ENCODE results near the gene FOXE3. TPM values are rescaled to one million over a fixed set of nuclear protein-coding genes. Genes with fewer than 3 reads are reported as not detected.

The FOXE3 gene
- total RNA-seq, 1 donor from 2014 or later: not detected

- peaks cover 25% of the 10 kb centered on the region for H3K27me3 Mint-ChIP-seq (ENCODE audit: low read depth)
- intact Hi-C loops (cut with micrococcal nuclease): loop anchor here (1.0 to 10.0 kb wide), 3 partner anchors 45 to 294 kb away; no protein-coding TSS in a partner anchor
- H3K9me3 Mint-ChIP-seq: no peaks in the 10 kb centered on the region
- no peak overlapping the region for H3K27ac Mint-ChIP-seq
- peaks cover 34% of the 10 kb centered on the region for H3K4me1 Mint-ChIP-seq (ENCODE audit: low read depth)
- peak; percentile 43 for DNase-seq (ENCODE audit: low spot score)
- no peak overlapping the region for H3K4me3 Mint-ChIP-seq (ENCODE audit: low read depth)
- peaks cover 40% of the 10 kb centered on the region for H3K36me3 Mint-ChIP-seq (ENCODE audit: low read depth)
Observed at GRCh38 chr1:47432071-47433036, 16.3 kb downstream of the FOXE3 start.

GRCh38 chr1:47433037-47433421, 16.9 kb downstream of the FOXE3 start:
- Mint-ChIP-seq H3K9me3 (no peaks in the 10 kb centered on the region), H3K27ac (no peak overlapping the region)

GRCh38 chr1:47433477-47434050, 17.5 kb downstream of the FOXE3 start:
- Mint-ChIP-seq H3K9me3 (no peaks in the 10 kb centered on the region), H3K27me3 (ENCODE audit: low read depth) (peaks cover 27% of the 10 kb centered on the region), H3K36me3 (ENCODE audit: low read depth) (peaks cover 40% of the 10 kb centered on the region), H3K4me1 (ENCODE audit: low read depth) (peaks cover 34% of the 10 kb centered on the region), H3K4me3 (ENCODE audit: low read depth) (no peak overlapping the region), H3K27ac (no peak overlapping the region)
- intact Hi-C loops (cut with micrococcal nuclease): loop anchor here (5.0 to 10.0 kb wide), 2 partner anchors 46 to 259 kb away; no protein-coding TSS in a partner anchor
- no peak for DNase-seq (ENCODE audit: low spot score)

More at GRCh38 chr1:47433037-47433421, 16.9 kb downstream of the FOXE3 start:
- intact Hi-C loops (cut with micrococcal nuclease): loop anchor here (5.0 to 10.0 kb wide), 2 partner anchors 46 to 258 kb away; no protein-coding TSS in a partner anchor
- Mint-ChIP-seq H3K4me1 (ENCODE audit: low read depth) (peaks cover 34% of the 10 kb centered on the region), H3K4me3 (ENCODE audit: low read depth) (no peak overlapping the region), H3K27me3 (ENCODE audit: low read depth) (peaks cover 25% of the 10 kb centered on the region), H3K36me3 (ENCODE audit: low read depth) (peaks cover 40% of the 10 kb centered on the region)
- DNase-seq (ENCODE audit: low spot score): no peak

- peaks cover 28% of the 10 kb centered on the region for H3K27me3 Mint-ChIP-seq (ENCODE audit: low read depth)
- DNase-seq (ENCODE audit: low spot score): no peak
- no peak overlapping the region for H3K4me3 Mint-ChIP-seq (ENCODE audit: low read depth)
- intact Hi-C loops (cut with micrococcal nuclease): loop anchor here (5.0 to 10.0 kb wide), 2 partner anchors 47 to 259 kb away; no protein-coding TSS in a partner anchor
- no peak overlapping the region for H3K27ac Mint-ChIP-seq
- H3K9me3 Mint-ChIP-seq: no peaks in the 10 kb centered on the region
- H3K4me1 Mint-ChIP-seq (ENCODE audit: low read depth): peaks cover 34% of the 10 kb centered on the region
- peaks cover 40% of the 10 kb centered on the region for H3K36me3 Mint-ChIP-seq (ENCODE audit: low read depth)
Observed at GRCh38 chr1:47434051-47434842, 18.2 kb downstream of the FOXE3 start.

- H3K9me3 Mint-ChIP-seq: no peaks in the 10 kb centered on the region
- H3K27me3 Mint-ChIP-seq (ENCODE audit: low read depth): peaks cover 28% of the 10 kb centered on the region
- H3K36me3 Mint-ChIP-seq (ENCODE audit: low read depth): peaks cover 40% of the 10 kb centered on the region
- no peak for DNase-seq (ENCODE audit: low spot score)
- H3K4me3 Mint-ChIP-seq (ENCODE audit: low read depth): peak overlapping the region; percentile 90
- peaks cover 34% of the 10 kb centered on the region for H3K4me1 Mint-ChIP-seq (ENCODE audit: low read depth)
- intact Hi-C loops (cut with micrococcal nuclease): loop anchor here (2.0 to 10.0 kb wide), 6 partner anchors 19 to 948 kb away; partner anchors contain the start of genes DMBX1 and FOXE3
- H3K27ac Mint-ChIP-seq: no peak overlapping the region
Observed at GRCh38 chr1:47435506-47436303, 19.6 kb downstream of the FOXE3 start.

GRCh38 chr1:47436304-47436978, 20.4 kb downstream of the FOXE3 start:
- Mint-ChIP-seq H3K27me3 (ENCODE audit: low read depth) (peaks cover 28% of the 10 kb centered on the region), H3K27ac (peak overlapping the region; percentile 84), H3K36me3 (ENCODE audit: low read depth) (peaks cover 35% of the 10 kb centered on the region), H3K4me1 (ENCODE audit: low read depth) (peaks cover 30% of the 10 kb centered on the region), H3K4me3 (ENCODE audit: low read depth) (peak overlapping the region; percentile 90), H3K9me3 (no peaks in the 10 kb centered on the region)
- intact Hi-C loops (cut with micrococcal nuclease): loop anchor here (2.0 to 10.0 kb wide), 6 partner anchors 20 to 949 kb away; partner anchors contain the start of genes DMBX1 and FOXE3
- DNase-seq (ENCODE audit: low spot score): peak; percentile 74

- Mint-ChIP-seq H3K4me1 (ENCODE audit: low read depth) (peaks cover 30% of the 10 kb centered on the region), H3K9me3 (no peaks in the 10 kb centered on the region), H3K27ac (peak overlapping the region; percentile 84), H3K4me3 (ENCODE audit: low read depth) (peak overlapping the region; percentile 90), H3K36me3 (ENCODE audit: low read depth) (peaks cover 35% of the 10 kb centered on the region), H3K27me3 (ENCODE audit: low read depth) (peaks cover 28% of the 10 kb centered on the region)
- DNase-seq (ENCODE audit: low spot score): no peak
- intact Hi-C loops (cut with micrococcal nuclease): loop anchor here (1.0 to 10.0 kb wide), 8 partner anchors 20 to 950 kb away; partner anchors contain the start of genes DMBX1, FOXE3 and STIL
Observed at GRCh38 chr1:47436979-47437446, 20.9 kb downstream of the FOXE3 start.

- peak within 1 kb of the TSS; percentile 90 for H3K4me3 Mint-ChIP-seq (ENCODE audit: low read depth)
- DNase-seq (ENCODE audit: low spot score): peak; percentile 85
- H3K36me3 Mint-ChIP-seq (ENCODE audit: low read depth): peaks cover 35% of the 10 kb centered on the region
- peak within 1 kb of the TSS; percentile 84 for H3K27ac Mint-ChIP-seq
- peaks cover 28% of the 10 kb centered on the region for H3K27me3 Mint-ChIP-seq (ENCODE audit: low read depth)
- intact Hi-C loops (cut with micrococcal nuclease): loop anchor here (1.0 to 10.0 kb wide), 8 partner anchors 21 to 950 kb away; partner anchors contain the start of genes DMBX1, FOXE3 and STIL
- H3K9me3 Mint-ChIP-seq: no peaks in the 10 kb centered on the region
- H3K4me1 Mint-ChIP-seq (ENCODE audit: low read depth): peaks cover 25% of the 10 kb centered on the region
Observed at GRCh38 chr1:47437447-47438164, 21.5 kb downstream of the FOXE3 start, which contains the start of gene FOXD2. TSS of gene FOXD2 (plus strand) at chr1:47438044. CDS start at chr1:47438136, 92 bp downstream.

- H3K36me3 Mint-ChIP-seq (ENCODE audit: low read depth): peaks cover 27% of the 10 kb centered on the region
- peak overlapping the region; percentile 12 for H3K27ac Mint-ChIP-seq
Observed at GRCh38 chr1:47438165-47439016, 22.3 kb downstream of the FOXE3 start.

More at GRCh38 chr1:47438165-47439016, 22.3 kb downstream of the FOXE3 start:
- Mint-ChIP-seq H3K4me3 (ENCODE audit: low read depth) (peak overlapping the region; percentile 66), H3K9me3 (no peaks in the 10 kb centered on the region), H3K27me3 (ENCODE audit: low read depth) (peaks cover 21% of the 10 kb centered on the region), H3K4me1 (ENCODE audit: low read depth) (peaks cover 18% of the 10 kb centered on the region)
- DNase-seq (ENCODE audit: low spot score): peak; percentile 35
- intact Hi-C loops (cut with micrococcal nuclease): loop anchor here (5.0 to 10.0 kb wide), 3 partner anchors 94 to 951 kb away; partner anchors contain the start of gene DMBX1
